Nephron (organoid): Measurements from ENCODE around the gene STRN4.
A peak's percentile ranks its signal among the peaks of the same experiment; 100 is the strongest.
"Not testable (repeated sequence)": the region's sequence is repeated elsewhere in the genome, so short reads cannot be mapped to it uniquely, and the experiment has no call there.

Experiments
- H3K27ac Mint-ChIP-seq, 3 experiments: 2 replicates each; pipeline ENCODE4 v1.8.0; 2020; ENCODE audit warnings: mixed read lengths in 3 of 3, mild to moderate bottlenecking in 2 of 3, moderate library complexity in 1 of 3
- H3K27me3 Mint-ChIP-seq: 2 replicates; pipeline ENCODE4 v1.8.0; 2021; ENCODE audit warnings: low read depth, mild to moderate bottlenecking, moderate library complexity, mixed read lengths
- H3K36me3 Mint-ChIP-seq: 2 replicates; pipeline ENCODE4 v1.8.0; 2020; ENCODE audit warnings: low read depth, mixed read lengths
- H3K4me1 Mint-ChIP-seq: 2 replicates; pipeline ENCODE4 v1.8.0; 2020; ENCODE audit warnings: mixed read lengths
- H3K4me3 Mint-ChIP-seq, 3 experiments: 2 replicates each; pipeline ENCODE4 v1.8.0; 2020; ENCODE audit warnings: mild to moderate bottlenecking in 3 of 3, mixed read lengths in 3 of 3, moderate library complexity in 2 of 3
- H3K9me3 Mint-ChIP-seq: 2 replicates; pipeline ENCODE4 v1.8.0; 2020; ENCODE audit warnings: mixed read lengths
- CTCF ChIP-seq, 3 experiments: fragments of 200-600 bp; sonication (generic); IDR thresholded peaks; one replicate each; pipeline ENCODE4 v1.5.0; 2021; ENCODE audit warnings: antibody characterized with exemption in 3 of 3; ENCODE audit not compliant: unreplicated experiment in 3 of 3

The STRN4 gene

GRCh38 chr19:46784262-46785053, 38.2 kb upstream of the STRN4 start:
- peak overlapping the region; percentile 85 to 97 (median 93) for H3K4me3 Mint-ChIP-seq
- peaks cover 4% of the 10 kb centered on the region for H3K27me3 Mint-ChIP-seq
- peak overlapping the region; percentile 91 to 96 (median 96) for H3K27ac Mint-ChIP-seq
- no peaks in the 10 kb centered on the region for H3K9me3 Mint-ChIP-seq
- TF ChIP-seq CTCF (IDR thresholded peaks at IDR 0.05; ENCODE audit: unreplicated experiment in 3 of 3): no peak
- H3K36me3 Mint-ChIP-seq: peaks cover 14% of the 10 kb centered on the region
- peaks cover 45% of the 10 kb centered on the region for H3K4me1 Mint-ChIP-seq

GRCh38 chr19:46783670-46784069, 37.4 kb upstream of the STRN4 start:
- no peak for TF ChIP-seq CTCF (IDR thresholded peaks at IDR 0.05; ENCODE audit: unreplicated experiment in 3 of 3)

GRCh38 chr19:46782355-46783019, 36.2 kb upstream of the STRN4 start:
- no peak for TF ChIP-seq CTCF (IDR thresholded peaks at IDR 0.05; ENCODE audit: unreplicated experiment in 3 of 3)

More at GRCh38 chr19:46783670-46784069, 37.4 kb upstream of the STRN4 start:
- Mint-ChIP-seq H3K9me3 (no peaks in the 10 kb centered on the region), H3K36me3 (peaks cover 14% of the 10 kb centered on the region), H3K27ac (peak overlapping the region; percentile 58 to 96 (median 91)), H3K4me3 (peak overlapping the region; percentile 85 to 97 (median 93)), H3K4me1 (peaks cover 42% of the 10 kb centered on the region), H3K27me3 (peaks cover 3% of the 10 kb centered on the region)

GRCh38 chr19:46777956-46778645, 31.9 kb upstream of the STRN4 start:
- not testable (repeated sequence) for H3K4me1 Mint-ChIP-seq, H3K27me3 Mint-ChIP-seq, H3K9me3 Mint-ChIP-seq, H3K27ac Mint-ChIP-seq, H3K4me3 Mint-ChIP-seq
- peaks cover 39% of the 10 kb centered on the region for H3K36me3 Mint-ChIP-seq

More at GRCh38 chr19:46782355-46783019, 36.2 kb upstream of the STRN4 start:
- Mint-ChIP-seq H3K27me3 (peaks cover 3% of the 10 kb centered on the region), H3K9me3 (no peaks in the 10 kb centered on the region), H3K36me3 (peaks cover 14% of the 10 kb centered on the region), H3K4me1 (peaks cover 42% of the 10 kb centered on the region), H3K4me3 (peak overlapping the region in 2 of 3 experiments; percentile 45 to 51), H3K27ac (peak overlapping the region; percentile 23 to 96 (median 43))

- Mint-ChIP-seq H3K9me3 (no peaks in the 10 kb centered on the region), H3K4me1 (no peaks in the 10 kb centered on the region)
These were observed 31.0 kb upstream of the STRN4 start for GRCh38 chr19:46776927-46777911.

More at GRCh38 chr19:46776927-46777911, 31.0 kb upstream of the STRN4 start:
- no peak overlapping the region for H3K4me3 Mint-ChIP-seq
- no peak overlapping the region for H3K27ac Mint-ChIP-seq
- TF ChIP-seq CTCF (IDR thresholded peaks at IDR 0.05; ENCODE audit: unreplicated experiment in 3 of 3): no peak
- no peaks in the 10 kb centered on the region for H3K27me3 Mint-ChIP-seq
- H3K36me3 Mint-ChIP-seq: peaks cover 33% of the 10 kb centered on the region
